Glutamatergic neuron (in vitro differentiated cells): Measurements from ENCODE around the gene CYP4F3. TPM values are rescaled to one million over a fixed set of nuclear protein-coding genes. Genes with fewer than 3 reads are reported as not detected.
"Not testable (repeated sequence)": the region's sequence is repeated elsewhere in the genome, so short reads cannot be mapped to it uniquely, and the experiment has no call there.

Experiments used
- DNase-seq: peaks from one replicate; pipeline ENCODE4 v3.0.0; 2022
- H3K27ac Mint-ChIP-seq: one replicate; pipeline ENCODE4 v1.8.0; 2020; ENCODE audit warnings: mild to moderate bottlenecking, mixed read lengths, inconsistent platforms; ENCODE audit not compliant: unreplicated experiment
- H3K27me3 Mint-ChIP-seq: one replicate; pipeline ENCODE4 v1.8.0; 2020; ENCODE audit warnings: mild to moderate bottlenecking, moderate library complexity, mixed read lengths, inconsistent platforms; ENCODE audit not compliant: unreplicated experiment
- H3K36me3 Mint-ChIP-seq: one replicate; pipeline ENCODE4 v1.8.0; 2020; ENCODE audit warnings: mild to moderate bottlenecking, mixed read lengths, inconsistent platforms; ENCODE audit not compliant: unreplicated experiment
- H3K4me1 Mint-ChIP-seq: one replicate; pipeline ENCODE4 v1.8.0; 2020; ENCODE audit warnings: mild to moderate bottlenecking, low read depth, mixed read lengths, inconsistent platforms; ENCODE audit not compliant: unreplicated experiment
- H3K4me3 Mint-ChIP-seq: one replicate; pipeline ENCODE4 v1.8.0; 2020; ENCODE audit warnings: mild to moderate bottlenecking, mixed read lengths, inconsistent platforms; ENCODE audit not compliant: unreplicated experiment
- H3K9me3 Mint-ChIP-seq: one replicate; pipeline ENCODE4 v1.8.0; 2020; ENCODE audit warnings: mild to moderate bottlenecking, moderate library complexity, mixed read lengths, inconsistent platforms; ENCODE audit not compliant: unreplicated experiment
- total RNA-seq: library from RNA; stranded (reverse); fragmentation: NEBNext Ultra II Directional; extraction: Animal tissue kit (Norgen Biotek cat#: 25700); gene quantifications from one replicate; pipeline ENCODE4 v1.2.1, GENCODE V29; 2021; ENCODE audit not compliant: unreplicated experiment
- TF ChIP-seq, protein P1 (sequence below): fragments of 200-600 bp; sonication (generic); IDR thresholded peaks from one replicate; pipeline ENCODE4 v1.5.0; 2021; ENCODE audit not compliant: partially characterized antibody, unreplicated experiment

Gene CYP4F3
- total RNA-seq, 1 donor from 2014 or later = not detected

DNA sequence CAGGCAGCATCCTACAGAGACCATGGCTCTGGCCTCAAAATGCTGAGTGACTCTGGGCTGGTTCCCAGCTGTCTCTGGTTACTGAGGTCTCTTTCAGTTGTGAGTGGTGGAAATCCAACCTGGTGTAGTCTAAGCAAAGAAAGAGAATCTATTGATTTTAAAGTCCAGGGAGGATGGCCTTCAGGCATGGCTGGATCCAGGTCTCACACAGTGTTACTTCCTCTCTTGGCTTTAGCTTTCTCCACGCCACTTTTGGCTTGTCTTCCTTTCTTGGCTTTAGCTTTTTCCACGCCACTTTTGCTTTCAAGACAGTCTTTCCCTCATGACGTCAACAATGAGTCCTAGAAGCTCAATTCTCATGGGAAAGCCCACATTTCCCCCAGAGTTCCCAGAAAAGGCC lies 4.1 kb downstream of the CYP4F3 start:
- TF ChIP-seq, protein P1, sequence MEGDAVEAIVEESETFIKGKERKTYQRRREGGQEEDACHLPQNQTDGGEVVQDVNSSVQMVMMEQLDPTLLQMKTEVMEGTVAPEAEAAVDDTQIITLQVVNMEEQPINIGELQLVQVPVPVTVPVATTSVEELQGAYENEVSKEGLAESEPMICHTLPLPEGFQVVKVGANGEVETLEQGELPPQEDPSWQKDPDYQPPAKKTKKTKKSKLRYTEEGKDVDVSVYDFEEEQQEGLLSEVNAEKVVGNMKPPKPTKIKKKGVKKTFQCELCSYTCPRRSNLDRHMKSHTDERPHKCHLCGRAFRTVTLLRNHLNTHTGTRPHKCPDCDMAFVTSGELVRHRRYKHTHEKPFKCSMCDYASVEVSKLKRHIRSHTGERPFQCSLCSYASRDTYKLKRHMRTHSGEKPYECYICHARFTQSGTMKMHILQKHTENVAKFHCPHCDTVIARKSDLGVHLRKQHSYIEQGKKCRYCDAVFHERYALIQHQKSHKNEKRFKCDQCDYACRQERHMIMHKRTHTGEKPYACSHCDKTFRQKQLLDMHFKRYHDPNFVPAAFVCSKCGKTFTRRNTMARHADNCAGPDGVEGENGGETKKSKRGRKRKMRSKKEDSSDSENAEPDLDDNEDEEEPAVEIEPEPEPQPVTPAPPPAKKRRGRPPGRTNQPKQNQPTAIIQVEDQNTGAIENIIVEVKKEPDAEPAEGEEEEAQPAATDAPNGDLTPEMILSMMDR = no peak
- no peaks in the 10 kb centered on the region for H3K4me1 Mint-ChIP-seq
- no peak for DNase-seq
- H3K9me3 Mint-ChIP-seq = peaks cover 16% of the 10 kb centered on the region
- H3K4me3 Mint-ChIP-seq = no peak overlapping the region
- no peak overlapping the region for H3K27ac Mint-ChIP-seq
- no peaks in the 10 kb centered on the region for H3K36me3 Mint-ChIP-seq
- H3K27me3 Mint-ChIP-seq = no peaks in the 10 kb centered on the region

DNA sequence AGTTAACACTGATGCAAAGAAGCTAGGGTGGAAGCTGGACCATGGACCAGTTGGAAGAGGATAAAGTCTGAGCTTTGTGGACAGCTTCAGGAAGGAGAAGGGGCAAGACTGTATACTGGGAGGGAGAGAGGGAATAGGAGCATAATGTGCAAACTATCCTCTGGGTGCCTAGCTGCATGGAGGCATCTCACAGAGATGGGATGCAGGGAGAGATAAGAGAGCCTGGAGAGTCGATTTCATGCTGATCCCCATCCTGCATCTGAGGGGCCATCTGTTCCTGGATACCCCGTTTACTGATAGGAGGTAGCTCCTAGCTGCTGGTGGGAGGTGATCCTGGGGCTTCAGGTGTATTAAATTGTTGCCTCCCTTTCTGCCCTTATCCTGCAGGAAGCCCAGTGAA lies 8.8 kb downstream of the CYP4F3 start:
- DNase-seq = no peak
- H3K27ac Mint-ChIP-seq = no peak overlapping the region
- no peaks in the 10 kb centered on the region for H3K27me3 Mint-ChIP-seq
- TF ChIP-seq, protein P1 = no peak
- H3K36me3 Mint-ChIP-seq = no peaks in the 10 kb centered on the region
- no peak overlapping the region for H3K4me3 Mint-ChIP-seq
- peaks cover 8% of the 10 kb centered on the region for H3K9me3 Mint-ChIP-seq
- no peaks in the 10 kb centered on the region for H3K4me1 Mint-ChIP-seq

DNA sequence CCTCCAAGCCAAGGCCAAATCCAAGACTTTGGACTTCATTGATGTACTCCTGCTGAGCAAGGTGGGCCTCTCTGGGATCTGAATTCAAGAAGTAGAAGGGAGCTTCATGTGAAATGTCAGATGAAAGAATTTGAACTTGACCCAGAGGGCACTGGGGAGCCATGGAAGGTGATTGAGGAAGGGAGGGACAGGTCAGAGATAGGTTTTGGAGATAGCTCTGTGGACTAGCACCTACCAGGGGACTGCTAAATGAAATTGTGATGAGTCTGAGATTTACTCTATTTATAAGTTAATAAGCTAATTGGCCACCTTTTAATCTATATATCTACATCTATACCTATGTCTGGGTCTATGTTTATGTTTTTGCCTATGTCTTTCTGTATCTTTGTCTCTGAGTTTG lies 9.4 kb downstream of the CYP4F3 start:
- DNase-seq, H3K27me3 Mint-ChIP-seq, H3K36me3 Mint-ChIP-seq, H3K4me3 Mint-ChIP-seq, H3K27ac Mint-ChIP-seq, H3K4me1 Mint-ChIP-seq, H3K9me3 Mint-ChIP-seq: not testable (repeated sequence)

DNA sequence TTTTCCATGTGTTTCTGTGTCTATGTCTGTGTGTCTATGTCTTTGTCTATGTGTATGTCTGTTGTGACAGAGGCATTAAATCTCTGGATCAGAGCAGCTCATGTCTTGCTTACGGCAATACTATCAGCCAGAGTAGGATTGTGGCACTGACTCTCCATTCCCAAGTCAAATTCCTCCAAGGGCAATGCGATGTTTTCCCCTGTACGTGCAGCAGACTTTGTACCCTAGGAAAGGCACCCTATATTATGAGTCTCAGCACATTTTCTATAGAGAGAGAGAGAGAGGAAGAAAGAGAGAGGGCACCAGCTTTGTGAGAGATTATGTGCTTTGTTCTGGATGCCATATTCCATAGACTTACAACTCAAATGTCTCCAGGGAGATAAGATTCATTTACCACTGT lies 11.1 kb downstream of the CYP4F3 start:
- Mint-ChIP-seq H3K36me3 (no peaks in the 10 kb centered on the region), H3K9me3 (peaks cover 2% of the 10 kb centered on the region), H3K27me3 (no peaks in the 10 kb centered on the region)

DNA sequence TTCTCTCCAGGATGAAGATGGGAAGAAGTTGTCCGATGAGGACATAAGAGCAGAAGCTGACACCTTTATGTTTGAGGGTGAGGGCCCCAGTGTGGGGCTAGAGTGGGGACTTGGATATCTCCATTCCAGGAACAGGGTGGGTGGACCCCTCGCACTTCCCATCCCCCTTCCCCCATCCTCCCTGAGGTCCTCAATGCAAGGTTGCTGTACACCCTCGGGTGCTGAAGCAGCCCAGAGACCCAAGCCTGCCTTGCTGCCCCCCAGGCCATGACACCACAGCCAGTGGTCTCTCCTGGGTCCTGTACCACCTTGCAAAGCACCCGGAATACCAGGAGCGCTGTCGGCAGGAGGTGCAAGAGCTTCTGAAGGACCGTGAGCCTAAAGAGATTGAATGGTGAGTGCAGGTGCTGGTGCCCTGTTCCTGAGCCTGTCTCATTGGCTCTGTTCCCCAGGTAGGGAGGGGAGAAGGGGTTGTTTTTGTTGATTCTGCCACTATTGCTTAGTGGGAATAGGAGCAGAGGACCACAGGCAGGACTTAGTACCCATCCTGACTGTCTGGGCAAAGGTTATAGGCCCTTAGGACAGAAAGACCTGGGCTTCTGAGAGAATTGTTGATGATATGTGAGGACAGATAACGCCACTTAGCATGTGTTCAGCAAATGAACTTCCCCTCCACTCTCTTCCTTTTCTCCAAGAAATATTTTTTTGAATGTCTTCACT lies 12.0 kb downstream of the CYP4F3 start:
- H3K9me3 Mint-ChIP-seq = peaks cover 3% of the 10 kb centered on the region
- no peaks in the 10 kb centered on the region for H3K27me3 Mint-ChIP-seq
- no peak overlapping the region for H3K4me3 Mint-ChIP-seq
- TF ChIP-seq, protein P1 = no peak
- no peaks in the 10 kb centered on the region for H3K4me1 Mint-ChIP-seq
- H3K27ac Mint-ChIP-seq = no peak overlapping the region
- H3K36me3 Mint-ChIP-seq = no peaks in the 10 kb centered on the region
- no peak for DNase-seq

More for the DNA sequence above, 11.1 kb downstream of the CYP4F3 start:
- Mint-ChIP-seq H3K4me3 (no peak overlapping the region), H3K27ac (no peak overlapping the region), H3K4me1 (no peaks in the 10 kb centered on the region)
- DNase-seq = no peak
- TF ChIP-seq, protein P1 = no peak
